ENCODE results near the gene PRKCB.

The PRKCB gene

DNA sequence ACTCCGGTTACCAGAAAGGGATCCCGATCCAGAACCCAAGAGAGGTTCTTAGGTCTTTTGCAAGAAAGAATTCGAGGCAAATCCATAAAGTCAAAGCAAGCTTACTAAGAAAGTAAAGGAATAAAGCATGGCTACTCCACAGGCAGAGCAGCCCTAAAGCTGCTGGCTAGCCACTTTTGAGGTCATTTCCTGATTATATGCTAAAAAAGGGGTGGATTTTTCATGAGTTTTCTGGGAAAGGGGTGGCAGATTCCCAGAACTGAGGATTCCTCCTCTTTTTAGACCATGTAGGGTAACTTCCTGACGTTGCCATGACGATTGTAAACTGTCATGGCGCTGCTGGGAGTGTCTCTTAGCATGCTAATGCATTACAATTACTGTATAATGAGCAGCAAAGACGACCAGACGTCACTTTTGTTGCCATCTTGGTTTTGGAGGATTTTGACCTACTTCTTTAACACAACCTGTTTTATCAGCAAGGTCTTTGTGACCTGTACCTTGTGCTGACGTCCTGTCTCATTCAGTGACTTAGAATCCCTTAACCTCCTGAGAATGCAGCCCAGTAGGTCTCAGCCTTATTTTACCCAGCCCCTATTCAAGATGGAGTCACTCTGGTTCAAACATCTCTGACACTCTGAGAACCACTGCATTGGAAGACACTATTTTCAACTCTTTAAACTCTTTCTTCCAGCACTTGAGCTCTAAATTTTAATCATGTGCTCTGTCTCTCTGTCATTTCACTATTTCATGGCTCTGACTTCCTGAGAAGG lies 216.7 kb downstream of the PRKCB start:
- DNase-seq = no peak

- DNase-seq = no peak
Observed at GRCh38 chr16:24053099-24053946, 217.5 kb downstream of the PRKCB start.

GRCh38 chr16:24054741-24055491 lies 219.1 kb downstream of the PRKCB start:
- no peak for DNase-seq

- DNase-seq = no peak
Observed at GRCh38 chr16:24062270-24062817, 226.6 kb downstream of the PRKCB start.

- DNase-seq = no peak
Observed at GRCh38 chr16:24069036-24069590, 233.3 kb downstream of the PRKCB start.

GRCh38 chr16:24070851-24071250 lies 235.1 kb downstream of the PRKCB start:
- DNase-seq = no peak

GRCh38 chr16:24071666-24072360 lies 236.0 kb downstream of the PRKCB start:
- no peak for DNase-seq

GRCh38 chr16:24073321-24073720 lies 237.5 kb downstream of the PRKCB start:
- DNase-seq = no peak

DNA sequence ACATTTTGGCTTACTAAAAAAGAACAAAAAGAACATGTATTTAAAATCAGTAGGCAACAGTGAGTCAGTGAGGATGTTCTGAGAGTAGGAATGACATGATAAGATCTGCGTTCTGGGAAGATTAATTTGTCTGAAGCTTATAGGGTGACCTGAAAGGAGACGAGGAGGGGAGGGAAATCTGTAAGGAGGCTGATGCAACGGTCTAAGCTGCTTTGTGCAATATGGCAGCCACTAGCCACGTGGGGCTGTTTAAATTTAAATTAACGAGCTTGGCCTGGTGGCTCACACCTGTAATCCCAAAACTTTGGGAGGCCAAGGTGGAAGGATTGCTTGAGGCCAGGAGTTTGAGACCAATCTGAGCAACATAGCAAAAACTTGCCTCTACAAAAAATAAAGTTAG lies 238.8 kb downstream of the PRKCB start:
- DNase-seq = no peak

- no peak for DNase-seq
Observed at GRCh38 chr16:24075302-24075701, 239.5 kb downstream of the PRKCB start.

DNA sequence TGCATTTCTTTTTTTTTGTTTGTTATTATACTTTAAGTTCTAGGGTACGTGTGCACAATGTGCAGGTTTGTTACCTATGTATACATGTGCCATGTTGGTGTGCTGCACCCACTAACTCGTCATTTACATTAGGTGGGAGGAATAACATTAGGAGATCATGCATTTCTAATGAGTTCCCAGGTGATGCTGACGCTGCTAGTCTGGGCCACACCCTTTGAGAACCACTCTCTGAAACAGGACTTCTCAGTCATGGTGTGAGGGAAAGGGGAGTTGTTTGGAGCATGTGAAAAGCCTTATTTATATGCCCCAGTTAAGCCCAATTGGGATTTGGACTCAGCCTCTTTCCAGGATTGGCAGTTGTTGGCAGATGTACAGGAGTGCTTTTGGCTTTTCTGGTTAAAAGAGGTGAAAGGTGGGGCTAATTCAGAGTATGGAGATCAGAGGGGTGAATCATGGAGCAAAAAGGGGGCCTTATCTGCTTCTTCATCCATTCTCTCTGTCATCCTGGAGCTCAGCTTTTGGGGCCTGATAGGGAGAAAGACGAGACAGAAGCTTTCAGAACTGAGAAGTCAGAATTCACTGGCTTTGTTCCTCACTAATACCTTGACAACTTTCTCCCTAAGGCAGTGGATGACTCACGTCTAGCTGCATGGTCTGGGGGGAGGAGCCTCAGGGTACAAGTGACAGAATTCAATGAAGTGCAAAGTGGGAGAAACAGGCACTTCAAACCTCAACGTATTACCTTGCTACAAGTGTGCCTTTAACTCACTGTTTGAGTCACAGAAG lies 240.3 kb downstream of the PRKCB start:
- DNase-seq = no peak

DNA sequence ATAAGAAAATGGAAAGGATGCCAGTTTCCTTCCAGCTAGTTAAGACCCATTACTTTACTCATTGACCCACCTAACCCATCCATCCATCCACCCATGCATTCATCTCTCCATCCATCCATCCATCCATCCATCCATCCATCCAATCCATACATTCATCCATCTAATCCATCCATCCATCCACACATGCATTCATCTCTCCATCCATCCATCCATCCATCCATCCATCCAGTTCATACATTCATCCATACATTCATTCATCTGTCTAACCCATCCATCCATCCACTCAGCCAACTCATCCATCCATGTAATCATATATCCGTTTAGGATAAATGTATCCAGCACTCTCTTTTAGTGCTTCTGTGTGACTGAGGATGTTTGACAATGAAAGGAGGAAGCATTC lies 241.5 kb downstream of the PRKCB start:
- no peak for DNase-seq

DNA sequence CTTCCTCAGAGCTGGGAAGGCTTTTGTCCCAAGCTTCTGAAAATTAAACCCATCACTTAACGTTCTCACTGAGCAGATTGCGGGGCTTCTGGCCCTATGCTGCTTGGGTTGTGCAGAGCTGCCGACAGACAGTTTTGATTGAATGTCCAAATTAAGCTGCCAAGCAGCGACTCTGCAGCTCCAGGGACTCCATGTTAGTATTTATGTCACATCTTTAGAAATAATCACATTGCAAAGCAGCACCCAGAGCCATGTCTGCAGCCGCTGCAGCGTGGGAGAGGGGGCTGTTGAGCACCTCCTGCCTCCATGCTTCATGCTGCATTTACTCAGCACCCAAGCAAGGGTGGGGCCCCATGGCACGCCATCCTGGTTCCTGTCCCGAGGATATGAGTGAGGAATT lies 242.2 kb downstream of the PRKCB start:
- no peak for DNase-seq

- no peak for DNase-seq
Observed at GRCh38 chr16:24085666-24086065, 249.9 kb downstream of the PRKCB start.

DNA sequence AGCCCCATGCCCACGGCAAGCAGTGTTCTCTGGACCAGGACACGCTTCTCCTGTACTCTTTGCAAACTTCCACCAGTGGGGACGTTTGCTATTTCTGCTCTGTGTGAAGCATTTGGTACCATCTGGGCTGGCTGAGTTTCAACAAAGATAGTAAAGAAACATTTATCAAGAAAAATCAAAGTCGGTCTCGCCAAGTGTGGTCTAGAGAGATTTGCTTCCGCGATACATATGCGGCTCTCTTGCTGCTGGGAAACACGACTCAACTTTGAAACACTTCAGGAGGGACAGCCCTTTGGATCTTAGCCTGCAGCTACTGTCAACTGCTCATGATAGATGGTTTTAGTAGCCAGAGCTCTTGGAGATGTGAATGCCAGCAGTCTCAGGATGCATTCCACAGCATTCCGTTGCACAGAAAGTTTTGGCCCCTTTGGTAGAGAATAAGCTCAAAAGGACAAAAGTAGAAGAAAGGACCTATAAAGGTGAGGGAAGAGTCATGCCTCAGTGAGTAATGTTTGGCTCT lies 252.2 kb downstream of the PRKCB start:
- DNase-seq = no peak

DNA sequence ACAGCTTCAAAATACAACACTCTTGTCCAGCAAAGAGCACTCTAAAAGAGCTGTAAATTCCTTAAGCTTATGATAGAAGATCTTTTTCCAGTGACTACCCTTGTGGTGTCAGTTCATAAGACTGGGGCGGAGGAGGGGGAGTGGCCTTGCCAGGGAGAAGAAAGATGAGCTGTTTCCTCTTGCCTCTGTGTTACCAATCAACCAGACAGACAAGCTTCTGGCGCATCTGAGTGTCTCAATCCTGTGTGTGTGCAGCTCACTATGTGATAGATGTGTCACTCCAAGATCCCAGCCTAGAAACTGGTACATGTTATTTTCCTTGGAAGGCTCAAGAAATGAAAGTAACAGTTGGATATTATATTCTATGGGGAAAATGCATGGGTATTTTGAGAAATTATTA lies 253.0 kb downstream of the PRKCB start:
- no peak for DNase-seq

DNA sequence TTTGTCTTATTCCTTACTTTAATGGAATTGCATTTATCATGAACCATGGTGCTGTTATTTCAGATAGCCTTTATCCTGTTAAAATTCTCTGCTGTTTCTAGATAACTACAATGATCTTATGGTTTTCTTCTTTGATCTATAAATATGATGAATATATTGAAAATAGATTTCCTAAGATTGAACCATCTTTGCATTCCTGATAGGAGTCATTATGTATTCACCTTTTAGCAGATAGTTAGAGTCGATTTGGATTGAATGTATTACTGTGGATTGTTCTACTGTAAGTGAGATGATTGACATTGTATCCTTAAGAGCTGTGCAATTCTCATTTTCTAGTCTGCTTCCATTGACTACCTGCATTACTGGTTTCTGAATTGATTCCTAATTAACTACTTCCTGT lies 255.3 kb downstream of the PRKCB start:
- DNase-seq = no peak

- no peak for DNase-seq
Observed at GRCh38 chr16:24093049-24093448, 257.3 kb downstream of the PRKCB start.

GRCh38 chr16:24094660-24095059 lies 258.9 kb downstream of the PRKCB start:
- DNase-seq = no peak

GRCh38 chr16:24098896-24099295 lies 263.1 kb downstream of the PRKCB start:
- DNase-seq = no peak

DNA sequence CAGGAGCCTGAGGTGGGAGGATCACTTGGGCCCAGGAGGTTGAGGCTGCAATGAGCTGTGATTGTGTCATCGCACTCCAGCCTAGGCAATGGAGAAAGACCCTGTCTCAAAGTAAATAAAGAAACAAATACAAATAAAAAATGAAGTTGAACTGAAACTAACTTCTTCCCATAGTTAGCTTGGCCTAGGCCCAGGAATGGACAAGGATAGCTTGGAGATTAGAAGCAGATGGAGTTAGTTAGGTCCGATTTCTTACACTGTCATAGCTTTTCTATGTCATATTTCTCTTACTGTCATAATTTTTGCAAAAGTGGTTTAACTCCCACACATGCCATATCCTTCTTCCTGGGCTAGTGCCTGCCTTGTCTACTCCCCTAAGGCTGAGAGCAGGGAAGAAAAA lies 265.6 kb downstream of the PRKCB start:
- DNase-seq = no peak
